Activated CD8-positive, alpha-beta memory T cell treated with anti-CD3 and anti-CD28 coated beads for 48 hours (primary cell): Measurements from ENCODE around the gene CLPTM1L.

Experiments used
- DNase-seq, 3 experiments: peaks; one replicate each; pipeline ENCODE4 v3.0.0-alpha.2; 2020; ENCODE audit warnings: low read depth in 2 of 3, low spot score in 2 of 3

The CLPTM1L gene

GRCh38 chr5:1316588-1317340, 28.1 kb downstream of the CLPTM1L start:
- no peak for DNase-seq

GRCh38 chr5:1315709-1316587, 29.0 kb downstream of the CLPTM1L start:
- no peak for DNase-seq

- no peak for DNase-seq
Observed at GRCh38 chr5:1315018-1315708, 29.7 kb downstream of the CLPTM1L start.

DNA sequence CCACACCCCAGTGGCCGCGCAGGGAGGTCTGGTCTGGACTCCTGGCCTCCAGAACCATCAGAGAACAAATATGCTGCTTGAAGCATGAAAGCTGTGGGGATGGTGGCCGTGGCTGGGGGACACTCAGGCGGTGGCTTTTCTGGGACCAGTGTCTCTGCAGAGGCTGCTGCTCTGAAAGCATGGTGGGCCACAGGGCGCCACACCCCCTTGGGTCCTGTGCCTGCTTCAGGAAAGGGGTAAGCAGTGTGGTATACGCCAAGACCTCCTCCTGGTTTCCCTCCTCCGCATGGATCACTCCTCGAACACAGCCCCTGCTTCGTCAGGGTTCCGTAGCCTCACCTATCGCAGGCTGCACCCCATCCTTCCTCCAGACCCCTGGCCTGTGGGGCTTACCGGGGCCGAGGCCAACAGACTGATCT, 30.3 kb downstream of the CLPTM1L start:
- no peak for DNase-seq

DNA sequence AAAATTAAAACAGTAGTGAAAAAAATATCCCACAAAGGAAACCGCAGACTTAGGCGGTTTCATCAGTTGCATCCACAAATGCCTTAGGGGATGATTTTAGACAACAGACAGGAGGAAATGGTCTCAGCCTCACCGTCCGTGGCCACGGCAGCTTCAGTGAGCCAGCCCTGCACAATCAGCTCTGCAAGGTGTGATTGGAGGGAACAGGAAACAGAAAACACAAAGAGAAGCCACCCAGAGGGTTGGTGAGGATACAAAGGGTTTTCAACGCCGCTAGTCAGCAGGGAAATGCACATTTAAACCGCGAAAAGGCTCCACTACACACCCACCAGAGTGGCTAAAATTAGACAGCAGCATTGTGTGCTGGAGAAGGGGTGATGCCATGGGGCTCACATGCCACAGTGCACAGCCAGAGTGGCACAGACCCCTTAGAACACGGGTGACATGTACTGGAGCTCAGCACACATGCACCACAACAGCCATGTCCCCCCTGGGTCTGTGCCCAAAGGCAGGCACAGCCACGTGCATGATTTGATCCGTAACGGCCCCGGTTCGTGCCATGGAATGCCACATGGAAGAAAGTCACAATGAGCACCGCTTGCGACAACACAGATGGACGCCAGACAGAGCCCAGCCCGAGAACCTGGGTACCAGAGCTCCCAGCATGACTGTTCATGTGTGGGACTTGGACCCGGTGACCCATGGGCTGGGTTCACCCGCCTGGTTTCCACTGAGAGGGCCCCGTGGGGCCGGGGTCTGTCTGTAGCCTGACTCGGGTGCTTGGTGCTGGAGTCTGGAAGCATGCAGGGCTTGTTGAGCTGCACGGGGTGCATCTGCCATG, 31.7 kb downstream of the CLPTM1L start:
- DNase-seq: no peak

DNA sequence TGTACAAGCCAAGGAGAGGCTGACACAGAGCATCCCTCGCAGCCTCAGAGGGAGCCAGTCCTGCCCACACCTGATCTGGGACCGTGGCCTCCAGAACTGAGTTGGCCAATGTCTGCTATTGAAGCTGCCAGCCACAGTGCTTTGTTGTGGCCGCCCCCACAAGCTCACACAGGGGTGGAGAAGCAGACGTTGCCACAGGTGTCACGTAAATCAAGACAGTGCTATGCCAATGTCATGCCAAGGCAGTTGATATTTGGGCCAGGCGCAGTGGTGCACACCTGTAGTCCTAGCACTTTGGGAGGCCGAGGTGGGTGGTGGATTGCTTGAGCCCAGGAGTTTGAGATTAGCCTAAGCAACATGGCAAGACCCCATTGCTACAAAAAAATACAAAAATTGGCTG, 32.7 kb downstream of the CLPTM1L start:
- DNase-seq: no peak

DNA sequence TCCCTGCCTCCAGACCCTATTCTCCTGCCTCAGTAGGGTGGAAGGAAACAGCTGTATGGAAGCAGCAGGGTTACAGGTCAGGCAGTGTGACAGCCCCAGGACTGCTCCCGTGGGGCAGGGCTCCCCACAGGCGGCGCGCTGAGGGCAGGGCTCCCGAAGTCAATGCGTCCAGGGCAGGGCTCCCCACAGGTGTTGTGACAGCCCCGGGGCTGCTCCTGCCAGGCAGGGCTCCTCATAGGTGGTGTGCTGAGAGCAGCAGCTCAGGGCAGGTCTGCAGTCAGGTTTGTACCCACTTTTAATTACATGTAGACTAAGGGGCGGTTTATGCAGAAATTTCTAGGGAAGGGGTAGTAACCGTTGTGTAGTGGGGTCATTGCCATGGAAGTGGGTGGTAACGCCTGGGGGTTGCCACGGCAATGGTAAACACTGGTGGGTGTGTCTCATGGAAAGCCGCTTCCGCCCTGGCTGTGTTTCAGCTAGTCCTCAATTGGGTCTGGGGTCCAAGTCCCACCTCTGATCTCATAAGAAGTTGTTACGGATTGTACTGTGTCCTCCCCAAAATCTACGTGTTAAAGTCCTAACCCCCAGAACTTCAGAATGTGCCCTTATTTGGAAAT, 33.4 kb downstream of the CLPTM1L start:
- DNase-seq: no peak

DNA sequence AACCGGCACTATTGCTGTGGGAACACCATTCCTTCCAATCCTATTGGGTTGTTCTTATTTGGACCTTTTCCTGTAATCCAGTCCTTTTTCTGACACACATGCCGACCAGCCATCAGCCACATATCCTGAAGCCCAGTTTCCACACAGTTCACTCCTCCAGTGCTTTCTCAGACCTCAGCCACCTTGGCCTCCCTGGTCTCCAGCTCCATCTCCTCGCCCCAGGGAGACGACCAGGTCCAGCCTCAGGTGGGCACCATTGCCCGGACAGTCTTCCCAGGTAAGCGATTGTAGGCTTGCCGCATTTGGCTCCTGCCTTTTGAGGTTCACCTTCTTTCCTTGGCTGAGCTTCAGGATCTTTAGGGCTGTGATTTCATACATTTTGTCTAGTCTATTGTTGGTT, 34.8 kb downstream of the CLPTM1L start:
- no peak for DNase-seq

- no peak for DNase-seq
Observed at GRCh38 chr5:1304033-1304432, 40.9 kb downstream of the CLPTM1L start.

GRCh38 chr5:1302258-1302657, 42.6 kb downstream of the CLPTM1L start:
- DNase-seq: no peak

- DNase-seq: no peak
Observed at GRCh38 chr5:1300581-1301083, 44.3 kb downstream of the CLPTM1L start.

GRCh38 chr5:1299961-1300360, 44.9 kb downstream of the CLPTM1L start:
- no peak for DNase-seq

- DNase-seq: no peak
Observed at GRCh38 chr5:1299511-1299850, 45.4 kb downstream of the CLPTM1L start.

DNA sequence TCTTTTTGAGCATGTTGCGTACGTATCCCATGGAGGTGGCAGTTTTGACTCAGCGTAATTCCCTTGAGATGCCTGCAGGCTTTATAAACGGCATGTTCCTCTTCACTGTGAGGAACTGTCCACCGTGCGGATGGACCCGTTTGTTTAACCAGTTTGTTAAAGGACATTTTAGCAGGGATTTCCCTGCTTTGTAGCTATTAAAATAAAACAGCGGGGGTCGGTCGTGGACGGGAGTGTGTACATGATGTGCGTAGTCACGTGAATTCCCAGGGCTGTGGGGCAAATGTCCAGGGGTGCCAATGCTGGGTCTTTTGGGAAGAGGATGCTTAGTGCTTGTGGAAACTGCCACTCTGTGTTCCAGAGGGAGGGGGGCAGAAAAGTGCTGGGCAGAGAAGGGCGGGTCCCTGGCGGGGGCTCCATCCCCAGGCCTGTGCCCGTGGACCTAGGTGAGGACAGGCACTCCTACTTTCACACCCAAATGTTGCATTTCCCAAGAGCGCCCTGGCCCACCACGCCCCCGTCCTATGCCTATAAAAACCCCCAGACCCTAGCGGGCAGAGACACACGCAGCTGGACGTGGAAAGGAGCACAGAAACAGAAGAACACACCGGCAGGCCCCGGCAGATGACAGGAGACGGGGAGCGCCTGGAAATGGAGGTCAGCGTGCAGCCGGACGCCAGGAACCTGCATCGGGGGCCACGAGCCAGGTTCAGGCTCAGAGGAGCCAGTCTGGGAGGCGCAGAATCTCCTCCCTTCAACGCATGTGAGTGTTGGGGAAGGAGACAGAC, 46.0 kb downstream of the CLPTM1L start:
- DNase-seq: no peak

DNA sequence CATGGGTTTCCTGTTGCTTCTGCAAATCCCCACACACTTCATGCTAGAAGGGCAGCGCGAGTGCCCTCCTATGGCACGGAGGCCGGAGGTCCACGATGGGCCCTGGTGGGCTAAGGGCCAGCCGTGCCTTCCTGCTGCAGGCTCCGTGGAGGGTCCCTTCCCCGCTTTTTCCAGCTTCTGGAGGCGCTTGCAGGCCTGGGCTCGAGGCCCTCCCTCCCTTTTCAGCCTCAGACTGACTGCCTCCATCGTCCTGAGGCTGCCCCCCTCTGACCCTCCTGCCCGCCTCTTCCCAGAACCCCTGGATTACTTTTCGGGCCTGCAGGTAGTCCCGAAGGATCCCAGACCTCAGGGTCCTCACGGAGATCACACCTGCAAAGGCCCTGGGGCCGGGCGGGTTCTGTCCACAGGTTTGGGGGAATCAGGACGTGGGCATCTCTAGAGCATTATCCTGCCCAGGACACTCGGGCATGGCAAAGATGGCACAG, 46.8 kb downstream of the CLPTM1L start:
- DNase-seq: no peak

- DNase-seq: no peak
Observed at GRCh38 chr5:1297243-1297642, 47.7 kb downstream of the CLPTM1L start.

DNA sequence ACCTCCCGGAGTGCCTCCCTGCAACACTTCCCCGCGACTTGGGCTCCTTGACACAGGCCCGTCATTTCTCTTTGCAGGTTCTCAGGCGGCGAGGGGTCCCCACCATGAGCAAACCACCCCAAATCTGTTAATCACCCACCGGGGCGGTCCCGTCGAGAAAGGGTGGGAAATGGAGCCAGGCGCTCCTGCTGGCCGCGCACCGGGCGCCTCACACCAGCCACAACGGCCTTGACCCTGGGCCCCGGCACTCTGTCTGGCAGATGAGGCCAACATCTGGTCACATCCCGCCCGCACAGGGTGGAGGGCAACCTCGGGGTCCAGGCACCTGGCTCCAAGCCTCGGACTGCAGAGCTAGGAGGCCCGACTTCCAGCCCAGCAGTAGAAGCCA, 49.3 kb downstream of the CLPTM1L start:
- no peak for DNase-seq

- peak in 2 of 3 experiments; percentile 35 to 48 for DNase-seq
Observed at GRCh38 chr5:1294835-1295649, 49.9 kb downstream of the CLPTM1L start, which contains the start of gene TERT. Gene TERT (minus strand): TSS chr5:1295068. CDS start chr5:1294989, 79 bp downstream.
